ENCODE data around the gene RNF128. TPM values are rescaled to one million over a fixed set of nuclear protein-coding genes. Genes with fewer than 3 reads are reported as not detected.
"Not testable (repeated sequence)": the region's sequence is repeated elsewhere in the genome, so short reads cannot be mapped to it uniquely, and the experiment has no call there.

RNF128 gene
- total RNA-seq, 2 experiments from 2014 or later: not detected

DNA sequence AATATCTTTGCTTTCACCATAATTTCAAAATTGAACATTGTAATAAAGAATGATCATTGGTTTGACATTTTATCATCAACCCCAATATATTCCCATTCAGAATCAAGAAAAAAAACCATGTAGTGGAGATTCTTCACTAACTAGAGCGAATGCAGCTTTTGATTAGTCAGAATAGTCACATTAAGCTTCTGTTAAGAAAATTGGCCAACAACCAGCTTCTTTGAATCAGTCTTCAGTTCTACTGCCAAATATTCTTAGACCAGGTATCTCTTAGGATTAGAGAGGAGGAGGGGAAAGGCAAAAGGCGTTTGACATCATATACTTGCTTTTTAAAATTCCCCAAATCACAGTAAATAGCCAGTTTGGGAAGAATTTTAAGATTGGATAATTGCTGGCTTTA is 53.8 kb downstream of the RNF128 start:
- no peak for DNase-seq
- H3K27me3 Mint-ChIP-seq: peaks cover 4% of the 10 kb centered on the region
- no peak overlapping the region for H3K4me3 Mint-ChIP-seq
- H3K4me1 Mint-ChIP-seq: no peaks in the 10 kb centered on the region
- ChIA-PET CTCF (no interaction called here), POLR2A (no interaction called here)
- no peaks in the 10 kb centered on the region for H3K36me3 Mint-ChIP-seq (ENCODE audit: low read depth)
- H3K27ac Mint-ChIP-seq: no peak overlapping the region
- H3K9me3 Mint-ChIP-seq: no peaks in the 10 kb centered on the region

DNA sequence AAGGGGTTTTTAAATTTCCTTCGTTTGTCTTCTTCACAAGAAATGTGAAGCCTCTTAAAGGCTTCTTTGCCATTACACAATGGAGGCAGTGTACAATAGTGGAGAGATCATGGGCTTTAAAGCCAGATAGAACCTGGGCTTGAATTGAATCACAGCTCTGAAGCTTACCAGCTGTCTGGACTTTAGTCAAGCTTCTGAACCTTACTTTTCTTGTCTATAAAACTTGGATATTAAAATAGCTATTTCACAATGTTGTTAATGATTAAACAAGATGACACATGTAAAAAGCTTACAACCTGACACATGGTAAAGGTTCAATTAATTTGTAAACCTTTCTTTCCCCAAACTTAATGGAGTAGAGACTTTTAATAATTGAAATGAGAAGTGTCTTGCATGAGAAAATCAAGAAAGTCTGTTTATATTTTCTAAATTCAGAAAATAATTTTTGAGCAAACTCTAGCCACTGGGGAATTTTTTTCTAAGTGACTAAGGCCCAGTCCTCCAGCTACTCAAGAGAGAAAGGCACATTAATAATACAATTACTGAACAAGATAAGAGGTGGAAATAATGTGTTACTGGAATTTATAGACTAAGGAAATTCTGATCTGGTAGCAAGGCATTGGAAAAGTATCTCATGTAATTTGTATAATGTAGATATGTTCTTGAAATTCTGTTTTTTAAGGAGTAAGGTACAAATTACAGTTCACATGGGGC is 54.3 kb downstream of the RNF128 start:
- ChIA-PET POLR2A (no interaction called here), CTCF (no interaction called here)
- Mint-ChIP-seq H3K36me3 (ENCODE audit: low read depth) (no peaks in the 10 kb centered on the region), H3K4me3 (no peak overlapping the region), H3K27ac (no peak overlapping the region), H3K4me1 (no peaks in the 10 kb centered on the region), H3K27me3 (peaks cover 6% of the 10 kb centered on the region), H3K9me3 (no peaks in the 10 kb centered on the region)
- no peak for DNase-seq

DNA sequence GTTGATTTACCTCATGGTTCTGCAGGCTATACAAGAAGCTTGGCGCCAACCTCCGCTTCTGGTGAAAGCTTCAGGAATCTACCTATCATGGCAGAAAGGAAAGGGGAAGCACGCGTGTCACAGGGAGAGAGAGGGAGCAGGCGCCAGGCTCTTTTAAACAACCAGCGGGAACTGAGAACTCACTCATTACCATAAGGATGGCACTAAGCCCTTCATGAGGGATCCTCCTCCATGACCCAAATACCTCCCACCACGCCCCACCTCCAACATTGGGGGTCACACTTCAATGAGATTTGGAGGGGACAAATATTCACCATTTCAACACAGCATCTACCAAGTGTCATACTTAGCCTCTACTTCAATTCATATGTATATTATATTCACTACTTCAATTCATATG is 57.2 kb downstream of the RNF128 start:
- Mint-ChIP-seq H3K4me1 (no peaks in the 10 kb centered on the region), H3K4me3 (no peak overlapping the region), H3K36me3 (ENCODE audit: low read depth) (no peaks in the 10 kb centered on the region), H3K9me3 (no peaks in the 10 kb centered on the region), H3K27ac (no peak overlapping the region), H3K27me3 (peaks cover 6% of the 10 kb centered on the region)
- DNase-seq: no peak
- ChIA-PET POLR2A (no interaction called here), CTCF (no interaction called here)

DNA sequence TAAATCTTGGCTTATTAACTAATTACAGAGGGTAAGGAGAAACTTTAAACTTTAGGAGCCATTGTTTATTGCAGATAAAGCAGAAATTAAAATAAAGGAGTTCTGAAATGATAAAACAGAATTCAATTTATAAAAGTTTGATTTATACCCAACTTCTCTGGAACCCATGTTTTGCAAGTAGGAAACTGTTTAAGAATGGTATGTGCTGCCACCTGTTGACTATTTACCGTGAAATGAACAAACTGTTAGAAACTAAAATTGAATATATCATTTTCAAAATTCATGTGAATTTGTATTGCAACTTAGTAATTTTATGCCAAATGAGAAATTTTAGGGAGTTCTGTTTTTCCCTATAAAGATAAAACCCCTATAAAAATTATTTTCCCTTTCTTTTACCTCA is 65.0 kb downstream of the RNF128 start:
- no peak for DNase-seq
- H3K9me3 Mint-ChIP-seq: no peaks in the 10 kb centered on the region
- H3K4me3 Mint-ChIP-seq: no peak overlapping the region
- H3K27ac Mint-ChIP-seq: no peak overlapping the region
- POLR2A ChIA-PET: no interaction called here
- no peaks in the 10 kb centered on the region for H3K27me3 Mint-ChIP-seq
- CTCF ChIA-PET: no interaction called here
- H3K36me3 Mint-ChIP-seq (ENCODE audit: low read depth): no peaks in the 10 kb centered on the region
- no peaks in the 10 kb centered on the region for H3K4me1 Mint-ChIP-seq

DNA sequence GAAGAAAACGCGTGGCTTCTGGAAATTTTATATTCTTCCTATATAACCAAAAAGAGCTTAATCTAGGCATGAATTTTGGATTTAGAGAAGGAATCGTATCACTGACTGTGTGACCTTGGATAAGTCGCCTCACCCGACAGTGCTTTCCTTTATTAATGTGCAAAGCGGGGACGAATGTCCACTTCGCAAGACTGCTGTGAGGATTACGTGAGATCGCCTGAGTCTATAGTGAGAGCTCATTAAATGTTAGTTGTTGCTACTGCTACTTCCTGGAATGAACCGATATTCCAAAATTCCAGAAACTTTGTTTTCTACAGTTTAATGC is 75.5 kb downstream of the RNF128 start:
- H3K36me3 Mint-ChIP-seq (ENCODE audit: low read depth): no peaks in the 10 kb centered on the region
- no peaks in the 10 kb centered on the region for H3K9me3 Mint-ChIP-seq
- peaks cover 38% of the 10 kb centered on the region for H3K27me3 Mint-ChIP-seq
- no peak overlapping the region for H3K27ac Mint-ChIP-seq
- no peak for DNase-seq
- ChIA-PET POLR2A (no interaction called here), CTCF (interaction anchor here (0.6 kb wide), 1 partner anchor 57 kb away, joined by 3 read pairs; no protein-coding TSS in a partner anchor)
- H3K4me3 Mint-ChIP-seq: peak overlapping the region; percentile 78
- peaks cover 7% of the 10 kb centered on the region for H3K4me1 Mint-ChIP-seq

DNA sequence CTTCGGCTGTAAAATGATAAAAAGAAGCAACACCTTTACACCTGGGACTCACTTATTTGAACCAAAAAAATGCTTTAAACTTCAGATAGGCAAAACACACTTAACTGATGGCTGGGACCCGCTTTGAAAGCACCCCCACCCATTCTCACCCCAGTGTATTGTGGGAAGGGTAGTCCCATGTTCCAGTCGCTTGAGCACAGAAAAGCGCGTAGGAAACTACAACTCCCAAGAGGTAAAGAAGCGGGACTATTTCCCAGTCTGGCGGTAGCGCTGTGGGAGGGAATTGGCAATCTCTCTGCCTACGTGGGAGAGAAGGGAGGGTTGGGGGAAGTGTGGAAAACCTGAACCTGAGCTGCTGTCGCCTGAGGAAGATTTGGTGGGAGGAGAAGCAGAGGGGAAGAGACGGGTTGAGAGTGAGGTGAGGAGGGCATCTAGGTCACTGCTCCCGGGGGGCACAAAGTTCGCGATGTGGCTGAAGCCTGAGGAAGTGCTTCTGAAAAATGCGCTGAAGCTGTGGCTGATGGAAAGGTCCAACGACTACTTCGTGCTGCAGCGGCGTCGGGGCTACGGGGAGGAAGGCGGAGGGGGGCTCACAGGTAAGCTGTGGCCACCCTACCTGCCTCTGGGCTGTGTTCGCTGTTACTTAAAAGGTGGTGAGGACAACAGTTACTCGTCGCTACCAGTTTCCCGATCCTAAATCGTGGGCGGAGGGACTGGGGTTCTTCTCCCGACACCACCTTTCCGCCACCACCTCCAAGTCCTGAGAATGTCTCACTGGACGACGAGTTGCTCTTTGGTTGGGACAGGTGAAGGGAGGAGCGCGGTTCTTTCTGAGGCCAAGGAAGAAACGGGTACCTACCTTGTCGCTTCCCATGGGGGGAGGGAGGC is 76.1 kb downstream of the RNF128 start, which contains the start of gene TBC1D8B:
Gene TBC1D8B, plus strand, starts transcription at position 286 of the 888 bp plus-strand sequence. Its CDS starts 181 bp downstream, at position 467.
- Mint-ChIP-seq H3K36me3 (ENCODE audit: low read depth) (no peaks in the 10 kb centered on the region), H3K27ac (no peak within 1 kb of the TSS), H3K9me3 (no peaks in the 10 kb centered on the region), H3K4me3 (peak within 1 kb of the TSS; percentile 78), H3K27me3 (peaks cover 38% of the 10 kb centered on the region), H3K4me1 (peaks cover 7% of the 10 kb centered on the region)
- ChIA-PET POLR2A (no interaction called here), CTCF (interaction anchor here (0.6 kb wide), 1 partner anchor 58 kb away, joined by 3 read pairs; no protein-coding TSS in a partner anchor)
- DNase-seq: peak; percentile 6

DNA sequence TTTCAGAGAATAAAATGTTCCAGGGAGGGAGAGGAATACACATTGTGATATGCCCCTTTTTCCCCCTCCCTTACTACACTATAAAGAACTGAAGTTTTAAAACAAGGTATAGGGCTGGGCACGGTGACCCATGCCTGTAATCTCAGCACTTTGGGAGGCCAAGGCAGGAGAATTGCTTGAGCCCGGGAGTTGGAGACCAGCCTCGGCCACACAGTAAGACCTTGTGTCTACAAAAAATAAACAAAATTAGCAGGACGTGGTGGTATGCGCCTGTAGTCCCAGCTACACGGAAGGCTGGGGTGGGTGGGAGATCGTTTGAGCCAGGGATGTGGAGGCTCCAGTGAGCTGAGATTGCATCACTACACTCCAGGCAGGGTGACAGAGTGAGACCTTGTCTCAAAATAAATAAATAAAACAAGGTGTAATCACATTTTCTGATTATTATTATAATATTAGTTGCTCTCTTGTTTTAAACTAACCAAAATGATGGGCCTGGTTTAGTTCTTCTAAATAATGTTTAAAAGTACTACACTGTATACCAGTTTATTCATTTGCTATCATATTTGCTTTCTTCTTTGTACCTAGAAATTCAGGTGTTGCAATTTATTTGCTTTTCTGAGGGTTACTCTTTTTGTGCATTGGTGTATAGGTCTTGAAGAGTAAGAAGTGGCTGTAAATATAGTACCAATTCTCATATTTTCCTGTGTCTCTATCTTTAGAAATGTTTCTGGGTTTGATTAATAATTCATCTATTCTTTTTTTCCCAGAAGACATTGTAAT is 84.8 kb downstream of the RNF128 start:
- ChIA-PET POLR2A (no interaction called here), CTCF (no interaction called here)
- Mint-ChIP-seq H3K4me1 (no peaks in the 10 kb centered on the region), H3K36me3 (ENCODE audit: low read depth) (no peaks in the 10 kb centered on the region), H3K27me3 (no peaks in the 10 kb centered on the region), H3K9me3 (no peaks in the 10 kb centered on the region), H3K4me3 (no peak overlapping the region), H3K27ac (no peak overlapping the region)
- DNase-seq: no peak

DNA sequence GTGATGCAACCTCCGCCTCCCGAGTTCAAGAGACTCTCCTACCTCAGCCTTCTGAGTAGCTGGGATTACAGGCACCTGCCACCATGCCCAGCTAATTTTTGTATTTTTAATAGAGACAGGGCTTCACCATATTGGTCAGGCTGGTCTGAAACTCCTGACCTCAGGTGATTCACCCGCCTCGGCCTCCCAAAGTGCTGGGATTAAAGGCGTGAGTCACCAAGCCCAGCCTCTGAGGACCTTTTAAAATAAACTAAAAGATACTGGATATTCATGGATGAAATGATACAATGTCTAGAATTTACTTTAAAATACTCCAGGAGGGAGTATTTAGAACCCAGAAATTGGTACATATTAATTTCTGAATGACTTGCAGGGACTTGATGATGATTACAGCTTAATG is 86.4 kb downstream of the RNF128 start:
- CTCF ChIA-PET; H3K4me3 Mint-ChIP-seq; H3K27me3 Mint-ChIP-seq; DNase-seq; H3K9me3 Mint-ChIP-seq; H3K4me1 Mint-ChIP-seq; H3K27ac Mint-ChIP-seq; POLR2A ChIA-PET; H3K36me3 Mint-ChIP-seq (ENCODE audit: low read depth): not testable (repeated sequence)

DNA sequence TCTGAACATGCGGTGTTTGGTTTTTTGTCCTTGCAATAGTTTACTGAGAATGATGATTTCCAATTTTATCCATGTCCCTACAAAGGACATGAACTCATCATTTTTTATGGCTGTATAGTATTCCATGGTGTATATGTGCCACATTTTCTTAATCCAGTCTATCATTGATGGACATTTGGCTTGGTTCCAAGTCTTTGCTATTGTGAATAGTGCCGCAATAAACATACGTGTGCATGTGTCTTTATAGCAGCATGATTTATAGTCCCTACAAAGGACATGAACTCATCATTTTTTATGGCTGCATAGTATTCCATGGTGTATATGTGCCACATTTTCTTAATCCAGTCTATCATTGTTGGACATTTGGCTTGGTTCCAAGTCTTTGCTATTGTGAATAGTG is 87.6 kb downstream of the RNF128 start:
- H3K4me3 Mint-ChIP-seq, CTCF ChIA-PET, H3K9me3 Mint-ChIP-seq: not testable (repeated sequence)

More for the DNA sequence above, 87.6 kb downstream of the RNF128 start:
- H3K36me3 Mint-ChIP-seq (ENCODE audit: low read depth); H3K27me3 Mint-ChIP-seq; DNase-seq; POLR2A ChIA-PET; H3K27ac Mint-ChIP-seq; H3K4me1 Mint-ChIP-seq: not testable (repeated sequence)

Other genes starting within 250 kb of the RNF128 start
- gene RADX, start 114.7 kb upstream of the RNF128 start, total RNA-seq: 1 to 10 TPM; 7.8 TPM
- gene TBC1D8B, start 76.0 kb downstream of the RNF128 start, total RNA-seq: under 1 TPM; 0.35 to 0.40 TPM
- not detected for gene RIPPLY1, start 176.6 kb downstream of the RNF128 start, total RNA-seq
- gene CLDN2, start 193.7 kb downstream of the RNF128 start, total RNA-seq: not detected

Data from activated CD4-positive, alpha-beta T cell treated with anti-CD3 and anti-CD28 coated beads, Interleukin-2, amount 10 ng/mL, durations not matched to agents 7 days and 5 days (primary cell).